Nephron (organoid): ENCODE results near the gene B4GALT7.

Experiments
- H3K27ac Mint-ChIP-seq, 3 experiments: 2 replicates each; pipeline ENCODE4 v1.8.0; 2020; ENCODE audit warnings: mixed read lengths in 3 of 3, mild to moderate bottlenecking in 2 of 3, moderate library complexity in 1 of 3
- H3K27me3 Mint-ChIP-seq: 2 replicates; pipeline ENCODE4 v1.8.0; 2021; ENCODE audit warnings: low read depth, mild to moderate bottlenecking, moderate library complexity, mixed read lengths
- H3K36me3 Mint-ChIP-seq: 2 replicates; pipeline ENCODE4 v1.8.0; 2020; ENCODE audit warnings: low read depth, mixed read lengths
- H3K4me1 Mint-ChIP-seq: 2 replicates; pipeline ENCODE4 v1.8.0; 2020; ENCODE audit warnings: mixed read lengths
- H3K4me3 Mint-ChIP-seq, 3 experiments: 2 replicates each; pipeline ENCODE4 v1.8.0; 2020; ENCODE audit warnings: mild to moderate bottlenecking in 3 of 3, mixed read lengths in 3 of 3, moderate library complexity in 2 of 3
- H3K9me3 Mint-ChIP-seq: 2 replicates; pipeline ENCODE4 v1.8.0; 2020; ENCODE audit warnings: mixed read lengths
- TF ChIP-seq, protein P1 (sequence below), 3 experiments: fragments of 200-600 bp; sonication (generic); IDR thresholded peaks; one replicate each; pipeline ENCODE4 v1.5.0; 2021; ENCODE audit warnings: antibody characterized with exemption in 3 of 3; ENCODE audit not compliant: unreplicated experiment in 3 of 3

The B4GALT7 gene, protein sequence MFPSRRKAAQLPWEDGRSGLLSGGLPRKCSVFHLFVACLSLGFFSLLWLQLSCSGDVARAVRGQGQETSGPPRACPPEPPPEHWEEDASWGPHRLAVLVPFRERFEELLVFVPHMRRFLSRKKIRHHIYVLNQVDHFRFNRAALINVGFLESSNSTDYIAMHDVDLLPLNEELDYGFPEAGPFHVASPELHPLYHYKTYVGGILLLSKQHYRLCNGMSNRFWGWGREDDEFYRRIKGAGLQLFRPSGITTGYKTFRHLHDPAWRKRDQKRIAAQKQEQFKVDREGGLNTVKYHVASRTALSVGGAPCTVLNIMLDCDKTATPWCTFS

GRCh38 chr5:177599731-177600507 lies at the start of gene B4GALT7:
Gene B4GALT7, plus strand, starts transcription at chr5:177600132. Its CDS starts 79 bp downstream, at chr5:177600211.
- Mint-ChIP-seq H3K27ac (peak within 1 kb of the TSS; percentile 87 to 92 (median 91)), H3K4me1 (peaks cover 15% of the 10 kb centered on the region), H3K36me3 (peaks cover 19% of the 10 kb centered on the region), H3K27me3 (no peaks in the 10 kb centered on the region), H3K4me3 (peak within 1 kb of the TSS; percentile 91 to 96 (median 94)), H3K9me3 (no peaks in the 10 kb centered on the region)
- TF ChIP-seq, protein P1, sequence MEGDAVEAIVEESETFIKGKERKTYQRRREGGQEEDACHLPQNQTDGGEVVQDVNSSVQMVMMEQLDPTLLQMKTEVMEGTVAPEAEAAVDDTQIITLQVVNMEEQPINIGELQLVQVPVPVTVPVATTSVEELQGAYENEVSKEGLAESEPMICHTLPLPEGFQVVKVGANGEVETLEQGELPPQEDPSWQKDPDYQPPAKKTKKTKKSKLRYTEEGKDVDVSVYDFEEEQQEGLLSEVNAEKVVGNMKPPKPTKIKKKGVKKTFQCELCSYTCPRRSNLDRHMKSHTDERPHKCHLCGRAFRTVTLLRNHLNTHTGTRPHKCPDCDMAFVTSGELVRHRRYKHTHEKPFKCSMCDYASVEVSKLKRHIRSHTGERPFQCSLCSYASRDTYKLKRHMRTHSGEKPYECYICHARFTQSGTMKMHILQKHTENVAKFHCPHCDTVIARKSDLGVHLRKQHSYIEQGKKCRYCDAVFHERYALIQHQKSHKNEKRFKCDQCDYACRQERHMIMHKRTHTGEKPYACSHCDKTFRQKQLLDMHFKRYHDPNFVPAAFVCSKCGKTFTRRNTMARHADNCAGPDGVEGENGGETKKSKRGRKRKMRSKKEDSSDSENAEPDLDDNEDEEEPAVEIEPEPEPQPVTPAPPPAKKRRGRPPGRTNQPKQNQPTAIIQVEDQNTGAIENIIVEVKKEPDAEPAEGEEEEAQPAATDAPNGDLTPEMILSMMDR (IDR thresholded peaks at IDR 0.05; ENCODE audit: unreplicated experiment in 3 of 3) = no peak

DNA sequence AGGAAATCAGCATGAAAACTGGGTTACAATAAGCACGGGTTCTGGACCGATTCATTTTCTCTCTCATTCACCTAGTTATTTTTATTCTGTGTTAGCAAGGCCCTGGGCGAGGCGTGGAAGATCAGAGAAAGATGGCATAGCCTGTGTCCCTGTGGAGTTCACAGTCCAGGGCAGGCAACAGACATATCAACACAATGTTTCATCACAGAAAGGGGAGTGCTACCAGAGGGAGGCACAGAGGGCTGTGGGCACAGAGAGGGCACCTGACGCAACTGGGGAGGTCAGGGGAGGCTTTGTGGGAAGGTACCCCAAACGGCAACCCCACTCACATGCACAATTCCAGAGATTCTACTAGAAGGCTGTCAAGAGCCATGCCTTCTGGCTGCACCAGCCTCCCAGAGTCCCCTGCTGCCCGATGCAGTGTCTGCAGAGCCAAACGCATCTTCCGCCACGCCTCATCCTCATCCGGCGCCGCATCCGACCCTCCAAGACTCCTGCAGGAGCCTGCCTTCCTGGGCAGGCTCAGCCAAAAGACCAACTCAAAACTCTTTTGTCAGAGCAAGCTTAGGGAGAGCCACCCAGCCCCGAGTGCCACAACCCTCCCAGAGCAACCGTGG lies 47.0 kb upstream of the B4GALT7 start:
- Mint-ChIP-seq H3K4me3 (peak overlapping the region; percentile 84 to 95 (median 92)), H3K36me3 (peaks cover 8% of the 10 kb centered on the region), H3K9me3 (no peaks in the 10 kb centered on the region), H3K4me1 (peaks cover 48% of the 10 kb centered on the region), H3K27ac (peak overlapping the region; percentile 72 to 88 (median 74)), H3K27me3 (no peaks in the 10 kb centered on the region)
- TF ChIP-seq, protein P1 (IDR thresholded peaks at IDR 0.05; ENCODE audit: unreplicated experiment in 3 of 3) = no peak

DNA sequence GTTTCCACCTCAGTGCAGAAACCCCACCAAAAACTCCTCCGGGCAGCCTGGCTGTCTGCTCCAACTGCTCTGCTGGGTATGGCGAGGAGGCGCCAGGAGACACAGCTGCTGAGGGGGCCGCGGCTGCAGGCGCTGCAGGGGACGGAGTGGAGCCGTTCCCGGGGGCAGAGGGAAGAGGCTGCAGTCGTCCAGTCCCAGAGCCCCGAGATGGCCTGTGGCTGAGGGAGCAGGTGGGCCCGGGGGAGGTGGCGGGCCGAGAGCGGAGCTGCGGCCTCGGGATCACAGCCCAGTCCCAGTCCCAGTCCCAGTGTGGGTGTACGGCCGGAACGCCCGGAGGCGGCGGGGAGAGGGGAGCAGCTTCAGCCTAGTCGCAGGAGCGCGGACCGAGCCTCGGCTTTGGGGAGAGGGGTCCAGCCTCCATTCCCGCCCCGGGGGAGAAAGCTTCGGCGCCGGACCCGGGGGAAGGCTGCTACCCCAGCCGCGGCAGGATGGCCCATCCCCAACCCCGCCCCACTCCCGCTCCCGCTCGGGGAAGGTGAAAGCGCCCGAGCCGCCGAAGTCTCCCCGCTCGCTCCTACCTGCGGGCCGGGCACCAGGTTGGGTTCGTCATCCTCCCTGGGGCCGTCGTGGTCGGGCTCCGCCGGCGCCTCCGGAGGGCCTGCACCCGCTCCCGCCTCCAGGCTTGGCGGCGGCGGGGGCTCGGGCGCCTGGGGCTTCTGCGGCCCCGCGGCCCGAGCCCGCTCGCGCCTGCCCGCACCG lies 46.1 kb upstream of the B4GALT7 start:
- Mint-ChIP-seq H3K4me3 (peak overlapping the region; percentile 84 to 95 (median 92)), H3K27ac (peak overlapping the region in 2 of 3 experiments; percentile 72 to 88), H3K27me3 (no peaks in the 10 kb centered on the region), H3K36me3 (peaks cover 8% of the 10 kb centered on the region), H3K4me1 (peaks cover 39% of the 10 kb centered on the region), H3K9me3 (no peaks in the 10 kb centered on the region)
- TF ChIP-seq, protein P1 (IDR thresholded peaks at IDR 0.05; ENCODE audit: unreplicated experiment in 3 of 3) = no peak

- Mint-ChIP-seq H3K9me3 (no peaks in the 10 kb centered on the region), H3K27ac (peak within 1 kb of the TSS; percentile 82 to 89 (median 87)), H3K4me1 (peaks cover 37% of the 10 kb centered on the region), H3K27me3 (no peaks in the 10 kb centered on the region), H3K4me3 (peak within 1 kb of the TSS; percentile 88 to 95 (median 92)), H3K36me3 (peaks cover 8% of the 10 kb centered on the region)
- TF ChIP-seq, protein P1 (IDR thresholded peaks at IDR 0.05; ENCODE audit: unreplicated experiment in 3 of 3) = peak in 2 of 3 experiments; percentile 33
Observed at GRCh38 chr5:177554474-177555111, 45.3 kb upstream of the B4GALT7 start, which contains the start of gene FAM193B. Gene FAM193B, minus strand, starts transcription at chr5:177554563. Its CDS starts 105 bp downstream, at chr5:177554458.

- H3K4me1 Mint-ChIP-seq = peaks cover 34% of the 10 kb centered on the region
- H3K27ac Mint-ChIP-seq = peak overlapping the region; percentile 20 to 87 (median 82)
- no peaks in the 10 kb centered on the region for H3K9me3 Mint-ChIP-seq
- H3K4me3 Mint-ChIP-seq = peak overlapping the region; percentile 86 to 92 (median 88)
- H3K27me3 Mint-ChIP-seq = no peaks in the 10 kb centered on the region
- peaks cover 6% of the 10 kb centered on the region for H3K36me3 Mint-ChIP-seq
- TF ChIP-seq, protein P1 (IDR thresholded peaks at IDR 0.05; ENCODE audit: unreplicated experiment in 3 of 3) = no peak
Observed at GRCh38 chr5:177555228-177555627, 44.7 kb upstream of the B4GALT7 start.
